Stimulated activated naive CD8-positive, alpha-beta T cell treated with anti-CD3 and anti-CD28 coated beads, Interleukin-15, Interleukin-2, amounts not matched to agents 100 U/mL and 50 U/mL, for 24 hours (primary cell): ENCODE measurements around the gene DGKG.

Experiments
- ATAC-seq: fragments of 150-1000 bp; cut with Tn5 transposase; one replicate; pipeline ENCODE4 v1.10.0; 2021
- DNase-seq: peaks from one replicate; pipeline ENCODE4 v3.0.0; 2021

DGKG gene

DNA sequence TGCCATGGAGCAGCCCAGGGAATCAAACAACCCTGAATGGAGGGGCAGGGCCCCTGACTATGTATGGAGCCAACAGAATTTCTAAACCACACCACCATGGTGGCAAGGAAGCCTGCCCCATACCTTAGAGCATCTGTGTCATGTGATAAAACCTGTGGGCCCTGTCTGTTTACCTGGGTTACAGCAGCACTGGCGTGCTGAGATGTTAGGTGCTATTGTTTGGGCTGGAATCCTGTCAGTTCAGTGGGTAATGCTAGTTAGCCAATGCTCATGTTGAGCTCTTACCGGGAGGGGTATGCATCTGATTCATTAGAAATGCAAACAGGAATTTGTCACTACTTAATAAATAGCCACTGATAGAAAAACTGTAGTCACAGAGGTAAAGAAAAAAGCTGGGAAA, 189.7 kb downstream of the DGKG start:
- DNase-seq = no peak
- no peak for ATAC-seq

DNA sequence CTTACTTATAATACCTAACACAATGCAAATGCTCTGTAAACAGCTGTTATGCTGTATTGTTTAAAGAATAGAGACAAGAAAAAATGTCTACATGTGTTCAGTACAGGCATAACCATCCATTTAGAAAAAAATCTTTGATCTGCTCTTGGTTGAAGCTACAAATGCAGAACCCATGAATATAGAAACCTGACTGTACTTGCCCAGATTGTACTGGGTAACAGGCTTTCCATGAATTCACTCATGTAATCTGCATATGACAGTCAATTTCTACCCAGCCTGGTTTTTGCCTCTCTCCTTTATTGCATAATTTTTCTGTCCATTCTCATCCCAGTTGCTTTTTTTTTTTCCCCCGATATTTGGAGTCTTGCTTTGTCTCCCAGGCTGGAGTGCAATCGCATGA, 190.5 kb downstream of the DGKG start:
- no peak for ATAC-seq

DNA sequence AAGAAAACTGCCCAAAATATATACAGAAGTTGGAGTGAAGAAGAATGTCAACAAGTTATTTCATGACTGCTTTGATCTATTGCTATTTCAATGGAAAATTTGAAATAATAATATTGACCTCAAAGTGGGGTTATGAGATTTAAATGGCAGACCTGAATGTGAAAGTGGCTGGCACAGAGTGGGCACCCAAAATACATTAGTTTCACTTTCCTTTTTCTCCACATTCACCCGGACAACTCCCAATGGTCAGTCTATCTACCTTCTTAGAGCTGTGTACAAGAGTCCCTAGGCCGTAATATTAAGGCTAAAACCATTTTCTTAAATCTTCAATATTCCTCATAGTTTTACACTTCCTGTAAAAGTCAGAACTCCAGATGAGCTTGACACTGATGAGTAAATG, 191.5 kb downstream of the DGKG start:
- ATAC-seq = no peak
- DNase-seq = no peak

More for the DNA sequence above, 190.5 kb downstream of the DGKG start:
- no peak for DNase-seq

DNA sequence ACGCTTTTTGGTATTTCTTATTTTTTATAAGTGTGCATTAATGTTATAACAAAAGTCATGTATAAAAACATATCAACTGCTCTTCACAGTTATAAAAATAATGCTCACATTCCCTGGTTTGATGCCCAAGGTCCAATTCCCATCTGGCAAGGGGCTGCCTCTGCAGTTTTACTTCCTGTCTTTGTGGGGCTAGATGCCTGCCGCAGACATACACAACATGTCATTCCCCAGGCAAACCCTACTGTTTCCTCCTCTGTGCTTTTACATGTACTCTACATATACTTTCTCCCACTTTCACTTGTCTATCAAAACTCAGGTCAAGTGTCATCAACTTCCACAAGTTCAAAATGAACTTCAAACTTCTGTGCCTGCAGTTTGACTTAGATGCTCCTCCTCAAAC, 192.7 kb downstream of the DGKG start:
- ATAC-seq = no peak
- DNase-seq = no peak

DNA sequence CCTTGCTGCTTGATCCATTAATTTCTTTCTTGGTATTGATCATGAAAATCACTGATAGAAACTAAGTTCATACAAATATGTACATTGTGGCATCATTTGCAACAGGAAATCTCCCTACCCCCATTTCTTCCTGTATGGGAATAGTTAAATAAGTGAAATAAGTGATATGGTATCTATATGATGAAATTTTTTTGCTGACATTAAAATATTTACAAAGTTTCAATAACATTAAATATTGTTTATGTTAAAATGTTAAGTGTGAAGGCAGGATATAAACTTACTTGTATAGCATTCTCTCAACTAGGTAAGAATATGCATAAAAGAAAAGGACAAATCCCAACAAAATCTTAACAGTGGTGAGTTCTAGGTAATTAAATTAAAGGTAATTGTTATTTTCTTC, 193.1 kb downstream of the DGKG start:
- ATAC-seq = no peak
- no peak for DNase-seq

DNA sequence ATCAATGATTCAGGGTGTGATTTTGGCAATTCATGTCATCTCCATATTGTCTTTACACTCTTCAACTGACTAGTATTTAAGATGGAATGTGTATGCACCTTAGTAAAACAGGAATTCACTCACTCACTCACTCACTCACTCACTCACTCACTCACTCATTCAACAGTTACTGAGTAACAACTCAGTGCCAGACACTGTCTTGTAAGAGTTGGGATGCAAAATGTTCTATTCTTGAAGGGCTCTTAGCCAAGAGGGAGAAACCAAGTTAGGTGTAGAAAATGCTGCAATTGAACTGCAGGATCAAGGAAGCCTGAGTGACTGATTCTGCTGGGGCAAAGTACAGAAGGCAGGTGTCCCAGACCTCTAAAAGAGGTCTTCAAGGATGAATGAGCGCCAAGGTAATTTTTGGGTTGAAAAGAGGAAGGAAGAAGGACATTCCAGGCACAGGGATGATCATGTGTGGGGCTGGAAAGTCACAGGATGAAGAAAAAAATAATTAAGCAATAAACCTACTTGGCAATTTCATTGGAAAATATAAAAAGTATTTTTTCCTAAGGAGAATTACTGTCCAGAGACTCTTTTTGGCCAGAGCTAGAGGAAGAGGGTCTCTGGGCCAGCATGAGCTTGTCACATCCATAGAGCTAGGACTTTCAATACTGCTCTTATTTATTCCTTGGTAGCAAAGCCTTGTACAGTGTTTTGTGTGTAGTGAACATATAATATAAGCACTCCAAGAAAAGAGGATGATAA, 194.2 kb downstream of the DGKG start:
- no peak for DNase-seq
- ATAC-seq = no peak

DNA sequence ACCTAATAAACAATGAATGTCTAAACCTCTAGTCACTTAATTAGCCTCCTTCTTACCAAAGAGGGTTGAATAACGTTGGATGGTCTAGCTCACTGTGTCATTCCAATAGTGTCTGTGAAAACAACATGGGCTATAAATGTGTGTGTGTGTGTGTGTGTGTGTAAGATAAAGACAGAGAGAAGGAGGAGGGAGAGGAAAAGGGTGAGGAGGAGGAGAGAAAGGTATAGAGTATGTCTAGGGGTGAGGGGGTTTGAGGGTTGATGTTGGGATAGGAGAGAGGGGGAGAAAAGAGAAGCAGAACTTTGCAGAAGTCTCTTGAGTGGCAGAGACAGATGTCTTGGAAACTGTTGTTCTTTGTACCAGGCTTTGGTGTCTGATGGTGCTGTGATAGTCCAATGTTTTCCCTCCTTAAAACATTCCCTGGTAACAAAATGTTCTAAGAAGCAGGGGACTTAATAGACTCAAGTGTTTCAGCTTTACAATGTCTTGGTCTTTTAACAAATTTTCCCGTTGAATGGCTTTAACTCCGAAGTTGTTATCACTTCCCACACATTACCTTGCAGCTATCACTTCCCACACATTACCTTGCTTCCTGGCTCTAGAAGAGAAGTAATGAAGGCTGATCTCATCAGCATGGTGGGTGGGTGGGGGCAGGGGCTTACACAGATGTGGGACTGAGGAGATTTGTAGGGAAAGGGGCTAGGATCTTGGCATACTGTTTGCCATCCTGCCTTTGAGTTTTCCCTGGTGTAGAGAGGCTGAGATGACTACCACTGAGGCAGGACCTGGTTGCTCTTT, 195.3 kb downstream of the DGKG start:
- DNase-seq = no peak
- ATAC-seq = no peak

DNA sequence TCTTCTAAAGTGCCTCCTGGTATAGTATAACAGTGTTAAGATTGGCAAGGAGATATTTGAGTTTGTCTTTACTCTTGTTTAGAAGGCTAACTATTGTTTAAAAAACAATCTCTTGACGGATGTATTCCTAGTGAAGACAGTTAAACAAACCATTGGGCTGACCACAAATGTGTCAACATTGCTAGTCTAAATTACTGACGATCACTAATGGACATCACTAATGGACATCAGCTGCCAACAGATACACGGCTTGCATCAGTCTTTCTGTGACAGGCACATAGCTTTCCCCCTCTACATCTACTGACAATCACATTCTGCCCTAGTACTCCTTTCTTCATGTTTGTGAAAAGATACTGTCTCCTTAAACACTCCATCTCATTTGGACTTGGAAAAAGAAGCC, 196.0 kb downstream of the DGKG start:
- ATAC-seq (no peak), DNase-seq (no peak)

DNA sequence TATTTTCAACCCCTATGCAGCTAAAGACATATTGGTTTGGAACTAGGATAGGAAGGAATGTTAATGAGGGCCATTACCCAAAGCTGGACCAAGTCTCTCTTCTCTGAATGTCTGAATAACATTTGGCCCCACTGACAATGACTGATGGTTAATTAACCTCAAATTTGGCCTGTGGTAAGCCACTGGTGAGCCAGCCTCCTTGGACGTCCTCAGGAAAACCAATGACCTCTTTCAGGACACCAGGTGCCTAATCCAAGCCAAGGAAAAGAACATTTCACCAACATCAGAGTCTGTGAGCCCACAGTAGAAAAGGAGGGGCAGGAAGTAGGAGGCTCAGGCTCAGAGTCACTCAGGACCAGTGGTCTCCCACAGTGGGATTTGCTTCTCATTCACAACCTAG, 196.7 kb downstream of the DGKG start:
- ATAC-seq (no peak), DNase-seq (no peak)

DNA sequence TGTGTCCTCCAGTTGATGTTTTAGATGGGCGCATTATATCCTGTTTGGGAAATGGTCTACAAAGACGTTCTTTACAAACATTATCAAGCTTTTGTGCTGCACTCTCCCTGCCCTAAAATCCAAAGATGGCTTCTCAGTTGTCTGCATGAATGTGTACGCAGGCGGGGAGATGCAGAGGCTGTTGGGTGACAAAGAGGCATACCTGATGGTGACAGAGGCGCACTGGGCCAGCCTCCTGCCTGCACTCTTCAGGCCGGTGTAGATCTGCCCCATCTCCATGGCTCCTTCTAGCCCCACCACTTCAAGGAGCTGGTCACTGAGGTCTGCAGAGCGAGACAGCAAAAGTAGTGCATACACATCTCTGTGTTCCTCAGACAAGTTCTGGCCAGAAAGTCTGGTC, 197.3 kb downstream of the DGKG start:
- ATAC-seq = no peak

DNA sequence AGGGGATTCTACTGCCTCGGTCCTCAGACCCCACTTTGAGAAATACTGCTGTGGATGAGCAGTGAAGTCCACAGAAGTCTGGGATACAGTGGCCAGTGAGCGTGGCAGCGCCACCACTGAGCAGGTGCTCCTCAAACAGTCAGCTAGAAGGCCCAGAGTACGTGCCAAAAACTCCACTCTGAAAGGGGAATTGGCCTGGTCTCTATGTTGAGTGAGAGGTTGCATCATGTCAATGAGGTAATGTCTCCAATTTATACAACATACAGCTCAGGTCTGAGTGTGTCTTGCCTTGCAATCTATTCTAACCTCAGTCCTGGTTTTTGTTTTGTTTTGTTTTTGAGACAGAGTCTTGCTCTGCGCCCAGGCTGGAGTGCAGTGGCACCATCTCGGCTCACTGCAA, 199.8 kb downstream of the DGKG start:
- DNase-seq (no peak), ATAC-seq (no peak)

More for the DNA sequence above, 197.3 kb downstream of the DGKG start:
- DNase-seq = no peak

DNA sequence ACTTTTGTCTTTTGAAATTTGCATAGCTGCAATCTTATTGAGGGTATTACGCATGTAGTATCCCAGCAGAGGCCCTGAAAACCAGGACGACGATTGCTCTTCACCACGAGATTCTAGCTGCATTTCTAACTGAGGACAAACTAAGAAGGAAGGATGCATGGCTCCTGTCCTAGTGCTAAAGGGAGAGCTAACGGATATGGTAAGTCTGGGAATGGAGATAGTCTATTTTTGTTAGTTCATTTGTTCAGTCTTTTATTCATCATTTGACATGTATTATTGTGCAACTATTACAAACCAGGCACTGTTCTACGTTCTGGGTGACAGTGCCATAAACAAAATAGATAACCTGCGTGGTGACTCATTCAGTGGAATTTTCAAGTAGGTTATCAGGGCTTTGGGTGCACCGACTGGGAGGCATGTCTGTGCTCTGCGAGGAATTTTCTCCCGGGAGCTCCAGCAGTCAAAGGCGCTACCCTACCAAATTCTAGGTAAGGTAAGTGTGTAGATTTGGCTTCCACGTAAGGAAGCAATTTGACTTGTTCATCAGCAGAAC, 201.3 kb downstream of the DGKG start:
- no peak for ATAC-seq
- no peak for DNase-seq

DNA sequence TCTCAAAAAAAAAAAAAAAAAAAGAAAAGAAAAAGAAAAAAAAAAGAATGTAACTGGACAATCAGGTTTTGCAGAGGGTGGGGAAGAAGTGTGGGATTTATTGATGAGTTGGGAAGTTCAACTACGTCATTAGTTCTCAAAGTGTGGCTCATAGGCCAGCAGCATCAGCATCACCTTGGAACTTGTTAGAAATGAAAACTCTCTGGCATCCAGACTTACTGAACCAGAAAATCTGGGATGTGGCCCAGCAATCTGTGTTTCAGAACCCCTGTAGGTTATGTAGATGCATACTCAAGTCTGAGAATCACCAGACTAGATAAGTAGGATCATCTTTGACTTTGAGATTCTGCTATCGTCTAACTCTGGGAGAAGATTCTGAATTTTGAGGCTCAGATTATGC, 207.4 kb downstream of the DGKG start:
- ATAC-seq = no peak
- DNase-seq = no peak

DNA sequence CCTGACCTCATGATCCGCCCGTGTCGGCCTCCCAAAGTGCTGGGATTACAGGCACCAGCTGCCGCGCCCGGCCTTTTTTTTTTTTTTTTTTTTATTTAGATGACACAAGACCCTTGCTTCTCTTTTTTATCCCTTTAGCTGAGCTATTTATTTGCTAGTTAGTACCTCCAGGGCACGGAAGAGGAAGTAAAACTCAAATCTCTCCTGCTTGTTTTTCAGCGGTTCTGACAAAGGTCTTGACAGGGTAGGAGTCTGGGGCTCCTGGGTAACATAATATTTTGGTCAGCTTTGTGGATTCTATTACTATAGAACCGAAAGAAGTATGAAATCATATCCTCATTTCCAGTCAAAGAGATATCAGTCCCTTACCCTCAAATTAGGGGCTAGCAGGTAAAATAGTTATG, 209.1 kb downstream of the DGKG start:
- DNase-seq = no peak
- ATAC-seq = peak; percentile 81

DNA sequence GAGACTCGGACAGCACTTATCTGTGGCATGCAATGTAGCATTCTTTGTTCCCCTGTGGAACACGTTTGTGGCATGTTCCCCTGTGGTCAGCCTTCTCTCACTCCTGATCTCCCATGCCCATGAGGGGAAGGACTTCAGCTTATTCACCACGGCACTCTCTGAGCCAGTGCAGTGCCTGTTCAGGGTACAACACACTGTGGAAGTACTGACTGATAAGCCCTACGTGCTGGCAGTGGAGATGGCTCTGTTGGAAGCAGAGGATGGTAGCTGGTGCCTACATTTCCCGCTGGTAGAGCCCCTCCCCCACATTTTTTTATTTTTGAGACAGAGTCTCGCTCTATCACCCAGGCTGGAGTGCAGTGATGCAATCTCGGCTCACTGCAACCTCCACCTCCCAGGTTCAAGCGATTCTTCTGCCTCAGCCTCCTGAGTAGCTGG, 209.7 kb downstream of the DGKG start:
- DNase-seq (no peak), ATAC-seq (no peak)

DNA sequence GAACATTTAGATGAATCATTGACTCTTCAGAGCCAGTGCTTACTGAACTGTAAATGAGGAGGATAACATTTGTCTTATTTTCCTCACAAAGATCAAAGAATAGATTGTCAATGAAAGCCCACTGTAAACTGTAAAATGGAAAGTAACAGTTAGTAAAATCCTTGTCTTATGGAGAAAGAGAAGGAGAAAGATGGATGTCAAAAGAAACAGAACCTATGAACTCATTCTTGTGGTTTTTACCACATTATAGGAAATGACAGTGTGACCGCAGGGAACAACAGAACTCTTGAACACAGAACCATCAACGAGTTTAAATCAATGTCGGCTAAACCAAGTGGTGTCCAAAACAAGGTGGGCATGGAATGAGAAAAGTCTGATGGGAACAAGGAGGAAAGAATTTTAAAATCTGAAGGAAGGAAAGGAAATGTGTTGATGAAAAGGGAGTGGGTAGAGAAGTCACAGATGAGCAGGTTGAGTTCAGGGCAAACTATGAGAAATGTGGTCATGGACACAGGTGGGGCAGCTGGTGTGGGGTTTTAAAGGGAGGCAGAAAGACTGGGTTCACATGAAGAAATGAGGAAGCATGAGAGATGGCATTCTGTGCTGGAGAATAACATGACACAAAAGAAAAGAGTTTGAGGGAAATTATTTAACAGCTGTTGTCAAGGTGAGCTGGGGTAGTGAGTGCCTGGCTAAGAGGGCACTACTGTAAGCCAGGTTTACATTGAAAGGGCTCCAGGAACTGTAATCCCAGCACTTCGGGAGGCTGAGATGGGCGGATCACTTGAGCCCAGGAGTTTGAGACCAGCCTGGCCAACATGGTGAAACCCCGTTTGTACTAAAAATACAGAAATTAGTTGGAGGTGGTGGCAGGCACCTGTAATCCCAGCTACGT, 210.7 kb downstream of the DGKG start:
- DNase-seq = no peak
- ATAC-seq = peak; percentile 32

DNA sequence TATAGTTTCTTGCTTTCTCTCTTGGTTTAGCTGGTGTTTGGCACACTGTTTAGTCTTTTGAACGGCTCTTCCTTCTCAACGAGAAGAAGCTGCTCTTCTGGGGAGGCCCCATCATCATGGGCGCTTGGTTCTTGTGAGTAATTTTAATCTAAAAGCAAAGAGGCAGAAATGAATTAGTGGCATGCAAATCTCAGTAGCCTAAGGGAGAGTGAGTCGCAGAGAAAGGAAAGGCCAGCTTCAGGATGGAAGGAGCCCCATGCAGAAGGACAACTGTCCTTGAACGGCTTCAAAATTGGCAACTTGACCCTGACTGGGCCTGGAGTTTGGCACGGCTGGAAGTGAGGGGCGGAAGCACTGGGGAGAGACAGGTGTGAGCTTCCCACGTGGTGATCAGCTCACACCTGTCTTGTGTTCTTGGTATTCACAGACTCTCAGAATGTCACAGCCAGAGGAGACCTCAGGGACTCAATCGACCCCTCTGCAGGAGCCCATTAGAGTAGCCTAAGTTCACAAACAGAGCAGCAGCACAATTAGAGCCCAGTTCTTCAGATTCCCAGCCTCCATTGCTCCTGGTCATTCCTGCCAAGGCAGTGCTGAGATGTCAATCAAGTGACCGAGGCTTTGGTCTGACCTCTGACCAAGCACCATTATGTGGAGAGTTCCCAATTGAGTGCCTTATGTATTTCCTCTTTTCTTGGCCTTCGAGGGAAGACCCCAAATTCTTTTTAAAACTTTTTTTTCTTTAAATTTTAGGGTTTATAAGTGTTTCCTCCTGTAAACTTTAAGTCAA, 211.8 kb downstream of the DGKG start:
- DNase-seq (no peak), ATAC-seq (no peak)

DNA sequence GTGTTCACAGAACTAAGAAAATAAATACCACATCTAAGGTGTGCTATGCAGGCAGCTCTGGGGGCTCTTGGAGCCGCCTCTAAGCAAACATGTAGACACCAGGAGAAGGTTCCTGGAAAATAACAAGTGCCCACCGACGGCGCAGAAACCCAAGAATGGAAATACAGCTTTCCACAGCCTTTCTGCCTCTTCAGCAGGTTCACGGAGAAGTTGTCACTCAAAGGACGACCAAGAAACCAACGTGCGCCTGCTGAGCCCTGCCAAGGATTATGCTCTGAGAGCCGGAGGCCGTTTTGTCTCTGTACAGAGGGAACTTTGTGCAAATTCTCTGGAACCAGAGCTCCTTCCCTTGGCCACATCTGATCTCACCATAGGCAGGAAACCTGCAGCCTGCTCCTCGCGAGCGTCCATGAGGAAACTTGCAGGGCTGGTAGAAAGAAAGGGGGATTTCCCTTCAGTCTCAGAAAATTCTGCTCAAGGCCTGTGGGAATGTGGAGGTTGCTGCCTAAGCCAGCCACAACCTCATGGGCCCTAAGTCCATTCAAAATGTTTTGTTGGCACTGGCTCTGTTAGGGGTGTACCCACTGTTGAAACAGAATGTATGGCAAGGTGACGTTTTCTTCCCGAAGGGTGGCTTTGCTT, 212.6 kb downstream of the DGKG start:
- no peak for DNase-seq
- no peak for ATAC-seq

DNA sequence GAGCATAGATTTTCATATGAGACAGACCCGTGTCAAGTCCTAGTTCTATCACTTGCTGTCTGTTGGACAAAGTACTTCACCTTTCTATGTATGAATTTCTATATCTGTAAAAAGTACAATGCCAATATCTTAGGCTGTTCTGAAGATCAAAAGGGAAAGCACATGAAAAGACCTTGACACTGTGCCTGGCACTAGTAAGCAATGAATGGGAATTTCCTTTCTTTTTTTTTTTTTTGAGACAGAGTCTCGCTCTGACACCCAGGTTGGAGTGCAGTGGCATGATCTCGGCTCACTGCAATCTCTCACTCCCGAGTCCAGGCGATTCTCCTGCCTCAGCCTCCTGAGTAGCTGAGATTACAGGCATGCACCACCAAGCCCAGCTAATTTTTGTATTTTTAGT, 217.8 kb downstream of the DGKG start:
- DNase-seq = no peak
- no peak for ATAC-seq

DNA sequence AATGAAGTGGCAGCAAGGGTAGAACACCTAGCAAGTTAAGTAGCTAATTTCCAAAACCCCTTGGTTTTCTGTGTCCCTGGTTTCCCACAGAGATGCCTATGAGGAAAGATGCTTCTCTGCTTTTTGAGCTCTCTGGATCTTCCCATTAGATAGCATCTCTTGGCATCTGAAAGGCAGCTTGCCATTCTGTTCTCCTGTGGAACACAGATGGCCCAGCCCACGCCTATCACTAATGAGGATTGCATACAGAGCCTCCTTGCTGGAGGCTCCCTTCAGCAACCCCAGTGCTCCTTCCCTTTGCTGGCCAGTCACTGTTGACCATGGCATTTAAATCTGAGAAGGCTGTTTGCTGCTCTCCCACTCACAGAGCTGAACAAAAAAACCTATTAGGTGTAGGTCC, 218.8 kb downstream of the DGKG start:
- no peak for ATAC-seq

DNA sequence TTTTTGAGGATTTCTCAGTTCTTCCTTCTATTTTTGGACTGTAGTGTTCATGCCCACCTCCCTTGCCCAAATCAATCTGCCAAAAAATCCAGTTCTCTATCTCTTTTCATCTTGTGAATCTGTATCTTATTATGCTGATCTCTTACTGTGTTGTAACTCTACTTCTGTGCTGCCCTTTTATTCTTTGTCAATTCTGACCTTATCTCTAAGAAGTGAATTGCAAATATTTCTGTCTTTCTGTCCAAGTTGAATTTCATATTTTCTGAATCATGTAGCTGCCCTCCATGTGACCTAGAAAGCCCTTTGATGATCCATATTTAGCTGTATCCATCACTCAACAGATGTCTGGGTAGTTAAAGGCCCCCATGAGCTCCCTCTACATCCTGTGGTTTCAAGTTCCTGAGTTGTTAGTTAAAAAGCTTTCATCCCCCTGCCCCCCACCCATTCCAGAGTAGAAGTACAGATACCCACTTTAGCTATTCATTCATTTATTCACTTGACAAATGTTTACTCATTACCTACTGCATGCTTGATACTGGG, 219.6 kb downstream of the DGKG start:
- no peak for ATAC-seq
- DNase-seq = no peak

More for the DNA sequence above, 218.8 kb downstream of the DGKG start:
- DNase-seq = no peak
